Fibroblast of the aortic adventitia (primary cell): ENCODE measurements around the gene MYBPH. TPM values are rescaled to one million over a fixed set of nuclear protein-coding genes. Genes with fewer than 3 reads are reported as not detected.

ENCODE experiments used
- DNase-seq: peaks from one replicate; pipeline ENCODE4 v3.0.0-alpha.2; 2010; ENCODE audit warnings: low read depth
- H3K4me3 ChIP-seq: 2 replicates; pipeline ENCODE4 v1.5.1; 2011; ENCODE audit warnings: low read depth, mild to moderate bottlenecking, control low read depth, low read length, moderate library complexity
- CTCF ChIP-seq: IDR thresholded peaks from 2 replicates; pipeline ENCODE4 v1.5.1; 2011; ENCODE audit warnings: mild to moderate bottlenecking, low read length, control low read depth, inconsistent platforms; ENCODE audit not compliant: insufficient read depth
- total RNA-seq: library from RNA; depleted of rRNA; stranded (reverse); fragments of >200 nt; gene quantifications from 2 replicates; pipeline ENCODE4 v1.2.3, GENCODE V29; 2012; ENCODE audit warnings: low replicate concordance

Gene MYBPH
- total RNA-seq, 1 donor, result not detected

- no peak overlapping the region for H3K4me3 ChIP-seq
- DNase-seq, result no peak
- TF ChIP-seq CTCF, result no peak
Measured at GRCh38 chr1:203161703-203162102, 13.9 kb downstream of the MYBPH start.

GRCh38 chr1:203161175-203161574 is 14.5 kb downstream of the MYBPH start:
- no peak for TF ChIP-seq CTCF
- DNase-seq, result no peak
- H3K4me3 ChIP-seq, result no peak overlapping the region

DNA sequence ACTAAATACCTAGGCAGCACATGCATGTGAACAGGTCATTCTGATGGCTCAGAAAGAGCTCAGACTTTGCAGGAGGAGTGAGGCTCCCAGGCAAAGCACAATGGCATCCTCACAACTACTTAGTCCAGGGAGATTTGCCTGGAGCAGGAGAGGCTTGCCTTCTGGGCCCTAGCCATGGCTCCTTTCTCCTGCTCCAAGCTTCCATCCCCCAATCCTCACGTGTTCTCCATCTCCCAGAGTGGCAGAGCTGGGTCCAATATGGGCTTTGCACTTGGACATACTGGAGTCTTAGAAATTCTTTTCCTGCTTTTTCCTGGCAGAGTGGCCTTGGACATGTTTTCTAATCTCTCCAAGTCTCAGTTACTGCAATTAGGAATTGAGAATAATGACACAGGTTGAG is 15.8 kb downstream of the MYBPH start:
- H3K4me3 ChIP-seq, result no peak overlapping the region
- TF ChIP-seq CTCF, result no peak
- no peak for DNase-seq

GRCh38 chr1:203158960-203159665 is 16.5 kb downstream of the MYBPH start:
- no peak for TF ChIP-seq CTCF
- H3K4me3 ChIP-seq, result no peak overlapping the region
- no peak for DNase-seq

GRCh38 chr1:203158423-203158822 is 17.2 kb downstream of the MYBPH start:
- no peak for DNase-seq
- no peak for TF ChIP-seq CTCF
- H3K4me3 ChIP-seq, result no peak overlapping the region

DNA sequence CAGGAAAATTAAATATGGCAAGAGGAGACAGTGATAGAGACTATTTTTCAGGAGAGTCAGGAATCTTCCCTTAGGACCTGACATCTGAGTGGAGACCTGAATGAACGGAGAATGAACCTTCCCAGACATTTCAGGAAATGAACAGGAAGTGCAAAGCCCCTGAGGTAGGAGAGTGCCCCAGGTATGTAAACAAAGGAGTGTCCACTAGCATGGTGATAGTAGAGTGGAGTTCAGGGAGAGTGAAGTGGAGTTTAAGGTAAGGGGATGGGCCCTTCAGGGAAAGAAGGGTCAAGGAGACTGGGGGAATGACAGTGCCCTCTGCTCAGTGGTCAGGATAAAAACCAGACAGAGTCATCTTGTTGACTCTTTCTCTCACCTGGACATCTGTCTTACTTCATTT is 19.3 kb downstream of the MYBPH start:
- no peak overlapping the region for H3K4me3 ChIP-seq
- no peak for DNase-seq
- no peak for TF ChIP-seq CTCF
